ENCODE data around the gene JAKMIP1.

JAKMIP1 gene

GRCh38 chr4:6090931-6091330 is 109.4 kb downstream of the JAKMIP1 start:
- H4K20me1 ChIP-seq (ENCODE audit: insufficient read depth, low read length), result no peaks in the 10 kb centered on the region
- no peaks in the 10 kb centered on the region for H3K27me3 ChIP-seq (replicated peaks; ENCODE audit: insufficient read depth, low read length)
- H3K36me3 ChIP-seq (replicated peaks; ENCODE audit: insufficient read depth, low read length), result no peaks in the 10 kb centered on the region
- no peaks in the 10 kb centered on the region for H3K9me3 ChIP-seq (replicated peaks; ENCODE audit: insufficient read depth, low read length)
- H3K4me1 ChIP-seq (ENCODE audit: low read length), result peaks cover 22% of the 10 kb centered on the region; the same call in 1 of the 2 replicates
- no peak overlapping the region for H3K4me2 ChIP-seq (ENCODE audit: low read depth, low read length)
- TF ChIP-seq CTCF (IDR thresholded peaks at IDR 0.05; ENCODE audit: low read length), result no peak
- TF ChIP-seq EZH2phosphoT487 (IDR thresholded peaks at IDR 0.05; ENCODE audit: low read length), result no peak
- no peak for TF ChIP-seq EZH2 (optimal IDR thresholded peaks at IDR 0.05; ENCODE audit: low read depth, low read length)
- H3K27ac ChIP-seq (ENCODE audit: low read length), result no peak overlapping the region
- H3K9ac ChIP-seq (ENCODE audit: low read length), result no peak overlapping the region
- H3K79me2 ChIP-seq (ENCODE audit: low read length), result no peaks in the 10 kb centered on the region
- H3K4me3 ChIP-seq (ENCODE audit: low read length), result no peak overlapping the region
- no peaks in the 10 kb centered on the region for H3K9me2 ChIP-seq (replicated peaks; ENCODE audit: insufficient read depth, low read length)
- DNase-seq, result no peak
- H2AFZ ChIP-seq (ENCODE audit: low read length), result no peak overlapping the region
- peaks cover 5% of the 10 kb centered on the region; the same call in 1 of the 2 replicates for H3F3A ChIP-seq (ENCODE audit: insufficient read depth, low read length)

- H2AFZ ChIP-seq (ENCODE audit: low read length), result no peak overlapping the region
- no peaks in the 10 kb centered on the region for H3K9me3 ChIP-seq (replicated peaks; ENCODE audit: insufficient read depth, low read length)
- no peaks in the 10 kb centered on the region for H4K20me1 ChIP-seq (ENCODE audit: insufficient read depth, low read length)
- no peaks in the 10 kb centered on the region for H3K9me2 ChIP-seq (replicated peaks; ENCODE audit: insufficient read depth, low read length)
- no peak for DNase-seq
- H3K79me2 ChIP-seq (ENCODE audit: low read length), result no peaks in the 10 kb centered on the region
- no peak overlapping the region for H3K9ac ChIP-seq (ENCODE audit: low read length)
- no peaks in the 10 kb centered on the region for H3K27me3 ChIP-seq (replicated peaks; ENCODE audit: insufficient read depth, low read length)
- H3F3A ChIP-seq (ENCODE audit: insufficient read depth, low read length), result peaks cover 5% of the 10 kb centered on the region; the same call in 1 of the 2 replicates
- TF ChIP-seq EZH2phosphoT487 (IDR thresholded peaks at IDR 0.05; ENCODE audit: low read length) (no peak), EZH2 (optimal IDR thresholded peaks at IDR 0.05; ENCODE audit: low read depth, low read length) (no peak), CTCF (IDR thresholded peaks at IDR 0.05; ENCODE audit: low read length) (no peak)
- H3K27ac ChIP-seq (ENCODE audit: low read length), result no peak overlapping the region
- H3K4me3 ChIP-seq (ENCODE audit: low read length), result no peak overlapping the region
- H3K4me1 ChIP-seq (ENCODE audit: low read length), result peaks cover 22% of the 10 kb centered on the region; the same call in 1 of the 2 replicates
- H3K36me3 ChIP-seq (replicated peaks; ENCODE audit: insufficient read depth, low read length), result no peaks in the 10 kb centered on the region
- H3K4me2 ChIP-seq (ENCODE audit: low read depth, low read length), result no peak overlapping the region
Observed at GRCh38 chr4:6088950-6089349, 111.4 kb downstream of the JAKMIP1 start.

GRCh38 chr4:6087669-6088341 is 112.5 kb downstream of the JAKMIP1 start:
- no peaks in the 10 kb centered on the region for H3K9me3 ChIP-seq (replicated peaks; ENCODE audit: insufficient read depth, low read length)
- DNase-seq, result no peak
- H3K27me3 ChIP-seq (replicated peaks; ENCODE audit: insufficient read depth, low read length), result no peaks in the 10 kb centered on the region
- no peak overlapping the region for H3K4me3 ChIP-seq (ENCODE audit: low read length)
- H3K9ac ChIP-seq (ENCODE audit: low read length), result no peak overlapping the region
- H3K4me1 ChIP-seq (ENCODE audit: low read length), result 0 out of 2 replicates have a peak, but pooled peaks cover 12% of the 10 kb centered on the region
- H3K27ac ChIP-seq (ENCODE audit: low read length), result no peak overlapping the region
- no peaks in the 10 kb centered on the region for H3K79me2 ChIP-seq (ENCODE audit: low read length)
- no peak overlapping the region for H2AFZ ChIP-seq (ENCODE audit: low read length)
- no peak overlapping the region for H3K4me2 ChIP-seq (ENCODE audit: low read depth, low read length)
- H4K20me1 ChIP-seq (ENCODE audit: insufficient read depth, low read length), result no peaks in the 10 kb centered on the region
- no peaks in the 10 kb centered on the region for H3K9me2 ChIP-seq (replicated peaks; ENCODE audit: insufficient read depth, low read length)
- peaks cover 4% of the 10 kb centered on the region; the same call in 1 of the 2 replicates for H3F3A ChIP-seq (ENCODE audit: insufficient read depth, low read length)
- no peaks in the 10 kb centered on the region for H3K36me3 ChIP-seq (replicated peaks; ENCODE audit: insufficient read depth, low read length)
- TF ChIP-seq EZH2phosphoT487 (IDR thresholded peaks at IDR 0.05; ENCODE audit: low read length) (no peak), EZH2 (optimal IDR thresholded peaks at IDR 0.05; ENCODE audit: low read depth, low read length) (no peak), CTCF (IDR thresholded peaks at IDR 0.05; ENCODE audit: low read length) (peak; percentile 39)

All from MM.1S (cell line).